PC-9 (cell line): ENCODE measurements around the gene SLC38A8. TPM values are rescaled to one million over a fixed set of nuclear protein-coding genes. Genes with fewer than 3 reads are reported as not detected.

Experiments
- BruUV-seq: library from RNA; stranded (reverse); fragments of 400-500 nt; replicated peaks from 2 replicates; lab custom pipeline; 2021; lab: Mats Ljungman, UMichigan
- CTCF ChIA-PET: fragments of 300-600 bp; sonication (Branson Sonifier 250); formaldehyde crosslinking; loops from one replicate; lab custom pipeline; 2022; ENCODE audit warnings: antibody characterized with exemption; lab: Charles Lee
- POLR2A ChIA-PET: fragments of 300-600 bp; sonication (Branson Sonifier 250); formaldehyde crosslinking; loops from one replicate; lab custom pipeline; 2022; ENCODE audit warnings: antibody characterized with exemption; ENCODE audit not compliant: unreplicated experiment; lab: Charles Lee
- DNase-seq, 2 experiments: peaks; one replicate each; pipeline versions ENCODE4 v3.0.0 to v3.0.0-alpha.2; 2015 to 2022; ENCODE audit warnings: mixed read lengths in 1 of 2
- H2AFZ ChIP-seq: fragments of 200-600 bp; sonication (generic); 2 replicates; pipeline ENCODE4 v1.8.1; 2017; ENCODE audit warnings: antibody characterized with exemption
- H3F3A ChIP-seq: fragments of 200-600 bp; sonication (generic); 2 replicates; pipeline ENCODE4 v1.8.1; 2017; ENCODE audit warnings: antibody characterized with exemption, mild to moderate bottlenecking, low read depth; ENCODE audit not compliant: insufficient read depth
- H3K27ac ChIP-seq: fragments of 200-600 bp; sonication (generic); 2 replicates; pipeline ENCODE4 v1.6.1; 2016; ENCODE audit warnings: mixed run types
- H3K27me3 ChIP-seq: fragments of 200-600 bp; sonication (generic); 2 replicates; pipeline ENCODE4 v1.6.1; 2016; ENCODE audit warnings: low read depth, mixed run types; ENCODE audit not compliant: insufficient read depth
- H3K36me3 ChIP-seq: fragments of 200-600 bp; sonication (generic); 2 replicates; pipeline ENCODE4 v1.6.1; 2016; ENCODE audit warnings: low read depth, mixed run types
- H3K4me1 ChIP-seq: fragments of 200-600 bp; sonication (generic); replicated peaks from 2 replicates; pipeline ENCODE4 v1.6.1; 2016; ENCODE audit warnings: mixed run types; ENCODE audit not compliant: insufficient read depth
- H3K4me2 ChIP-seq: fragments of 200-600 bp; sonication (generic); 2 replicates; pipeline ENCODE4 v1.6.1; 2017; ENCODE audit warnings: mixed run types
- H3K4me3 ChIP-seq: fragments of 200-600 bp; sonication (generic); 2 replicates; pipeline ENCODE4 v1.6.1; 2016; ENCODE audit warnings: mixed run types
- H3K79me2 ChIP-seq: fragments of 200-600 bp; sonication (generic); 2 replicates; pipeline ENCODE4 v1.6.1; 2017; ENCODE audit warnings: low read depth, mixed run types
- H3K9me2 ChIP-seq: fragments of 200-600 bp; sonication (generic); 2 replicates; pipeline ENCODE4 v1.8.1; 2017; ENCODE audit warnings: mild to moderate bottlenecking; ENCODE audit not compliant: insufficient read depth
- H3K9me3 ChIP-seq: fragments of 200-600 bp; sonication (generic); 2 replicates; pipeline ENCODE4 v1.8.1; 2016; ENCODE audit warnings: low read depth; ENCODE audit not compliant: insufficient read depth
- H4K20me1 ChIP-seq: fragments of 200-600 bp; sonication (generic); 2 replicates; pipeline ENCODE4 v1.8.1; 2017; ENCODE audit not compliant: insufficient read depth
- EZH2 ChIP-seq: fragments of 200-600 bp; sonication (generic); IDR thresholded peaks from 2 replicates; pipeline ENCODE4 v1.8.0; 2017; ENCODE audit warnings: antibody characterized with exemption, low read depth
- intact Hi-C: fragments of 100-400 bp; cut with micrococcal nuclease; formaldehyde crosslinking; loops from one replicate; pipeline ENCODE4 v1.10.0; 2022; ENCODE audit not compliant: unreplicated experiment
- total RNA-seq: library from RNA; stranded (reverse); gene quantifications from 2 replicates; pipeline ENCODE4 v1.2.3, GENCODE V29; 2021
- TF ChIP-seq, protein P1 (sequence below): fragments of 200-600 bp; sonication (generic); conservative IDR thresholded peaks from 2 replicates; pipeline ENCODE4 v1.6.1; 2017; ENCODE audit warnings: mixed run types, antibody characterized with exemption, mild to moderate bottlenecking, moderate library complexity

SLC38A8 gene
- total RNA-seq, 1 experiment from 2014 or later, result not detected

GRCh38 chr16:83971165-83972130 lies 71.1 kb downstream of the SLC38A8 start:
- Histone ChIP-seq H3K4me1 (no peaks in the 10 kb centered on the region), H3K4me2 (no peak overlapping the region), H3K4me3 (no peak overlapping the region), H2AFZ (no peak overlapping the region), H3F3A (no peaks in the 10 kb centered on the region), H3K36me3 (no peaks in the 10 kb centered on the region), H3K79me2 (no peaks in the 10 kb centered on the region), H3K9me2 (no peaks in the 10 kb centered on the region), H3K27ac (no peak overlapping the region), H3K9me3 (no peaks in the 10 kb centered on the region), H3K27me3 (no peaks in the 10 kb centered on the region), H4K20me1 (no peaks in the 10 kb centered on the region)
- intact Hi-C loops, result loop anchor here (5.0 kb wide), 1 partner anchor 71 kb away; the partner anchor contains the start of gene SLC38A8
- POLR2A ChIA-PET, result no interaction called here
- CTCF ChIA-PET, result interaction anchor here (0.6 kb wide), 1 partner anchor 88 kb away, joined by 10 read pairs; no protein-coding TSS in a partner anchor
- DNase-seq, result no peak
- no TSS peak for BruUV-seq
- TF ChIP-seq, protein P1, sequence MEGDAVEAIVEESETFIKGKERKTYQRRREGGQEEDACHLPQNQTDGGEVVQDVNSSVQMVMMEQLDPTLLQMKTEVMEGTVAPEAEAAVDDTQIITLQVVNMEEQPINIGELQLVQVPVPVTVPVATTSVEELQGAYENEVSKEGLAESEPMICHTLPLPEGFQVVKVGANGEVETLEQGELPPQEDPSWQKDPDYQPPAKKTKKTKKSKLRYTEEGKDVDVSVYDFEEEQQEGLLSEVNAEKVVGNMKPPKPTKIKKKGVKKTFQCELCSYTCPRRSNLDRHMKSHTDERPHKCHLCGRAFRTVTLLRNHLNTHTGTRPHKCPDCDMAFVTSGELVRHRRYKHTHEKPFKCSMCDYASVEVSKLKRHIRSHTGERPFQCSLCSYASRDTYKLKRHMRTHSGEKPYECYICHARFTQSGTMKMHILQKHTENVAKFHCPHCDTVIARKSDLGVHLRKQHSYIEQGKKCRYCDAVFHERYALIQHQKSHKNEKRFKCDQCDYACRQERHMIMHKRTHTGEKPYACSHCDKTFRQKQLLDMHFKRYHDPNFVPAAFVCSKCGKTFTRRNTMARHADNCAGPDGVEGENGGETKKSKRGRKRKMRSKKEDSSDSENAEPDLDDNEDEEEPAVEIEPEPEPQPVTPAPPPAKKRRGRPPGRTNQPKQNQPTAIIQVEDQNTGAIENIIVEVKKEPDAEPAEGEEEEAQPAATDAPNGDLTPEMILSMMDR, result no peak
- TF ChIP-seq EZH2, result no peak

DNA sequence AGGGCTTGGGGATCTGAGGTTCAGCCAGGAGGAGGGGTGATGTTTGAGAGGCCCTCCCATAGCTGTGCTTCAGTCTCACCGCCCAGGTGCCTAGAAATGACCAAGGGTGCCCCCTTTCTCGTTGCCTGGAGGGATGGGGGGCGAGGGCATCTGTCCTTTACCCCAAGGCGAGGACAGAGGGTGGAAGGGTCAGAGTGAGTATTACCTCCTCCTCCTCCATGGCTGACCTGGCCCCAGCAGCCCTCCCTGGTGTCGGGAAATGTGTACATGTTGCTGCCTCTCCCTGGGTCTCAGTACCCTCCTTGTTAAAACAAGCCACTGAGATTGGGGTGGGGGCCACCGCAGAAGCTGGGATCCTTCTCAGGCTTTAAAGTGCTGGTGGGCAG lies 72.2 kb downstream of the SLC38A8 start:
- ChIA-PET POLR2A (interaction anchor here (0.6 kb wide), 1 partner anchor 44 kb away, joined by 5 read pairs; no protein-coding TSS in a partner anchor), CTCF (no interaction called here)
- intact Hi-C loops, result loop anchor here (5.0 kb wide), 1 partner anchor 72 kb away; the partner anchor contains the start of gene SLC38A8

DNA sequence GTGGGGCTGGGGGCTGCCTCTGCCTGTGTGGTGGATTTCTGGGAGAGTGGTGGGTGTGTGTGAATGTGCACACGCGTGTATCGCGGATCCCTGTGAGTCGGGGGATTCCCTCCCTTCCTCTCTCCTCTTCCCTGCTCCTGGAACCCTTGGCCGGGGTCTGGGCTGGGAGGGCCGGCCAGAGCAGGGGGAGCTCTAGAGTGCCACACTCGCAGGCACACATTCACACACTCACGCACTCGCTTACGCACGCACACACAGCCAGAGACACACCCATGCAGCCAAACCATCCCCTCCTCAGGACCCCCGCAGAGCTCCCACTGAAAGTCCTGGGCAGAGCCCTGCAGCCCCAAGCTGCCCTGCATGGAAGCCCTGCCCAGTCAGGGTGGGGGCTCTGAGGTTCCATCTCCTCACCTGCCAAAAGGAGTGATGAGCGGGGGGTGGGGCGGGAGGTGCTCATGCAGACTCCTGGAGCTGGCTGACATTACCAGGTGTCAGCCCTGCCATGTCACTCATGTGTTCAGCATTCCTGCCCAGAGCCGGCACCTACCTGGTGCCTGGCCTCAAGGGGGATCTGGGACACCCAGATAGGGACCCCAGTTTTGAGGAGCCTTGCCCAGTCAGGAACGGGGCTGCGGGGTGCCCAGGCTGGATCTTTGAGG lies 72.7 kb downstream of the SLC38A8 start:
- no peaks in the 10 kb centered on the region for H3K9me3 ChIP-seq
- H3K36me3 ChIP-seq, result no peaks in the 10 kb centered on the region
- POLR2A ChIA-PET, result interaction anchor here (0.6 kb wide), 1 partner anchor 44 kb away, joined by 5 read pairs; no protein-coding TSS in a partner anchor
- no peaks in the 10 kb centered on the region for H3K79me2 ChIP-seq
- H3K9me2 ChIP-seq, result no peaks in the 10 kb centered on the region
- no peaks in the 10 kb centered on the region for H4K20me1 ChIP-seq
- no peak overlapping the region for H3K4me3 ChIP-seq
- intact Hi-C loops, result loop anchor here (5.0 kb wide), 1 partner anchor 72 kb away; the partner anchor contains the start of gene SLC38A8
- no peak for DNase-seq
- TF ChIP-seq, protein P1, result no peak
- no peak for TF ChIP-seq EZH2
- H3F3A ChIP-seq, result no peaks in the 10 kb centered on the region
- H3K27ac ChIP-seq, result no peak overlapping the region
- no TSS peak for BruUV-seq
- H3K4me1 ChIP-seq, result no peaks in the 10 kb centered on the region
- H2AFZ ChIP-seq, result no peak overlapping the region
- H3K27me3 ChIP-seq, result no peaks in the 10 kb centered on the region
- no peak overlapping the region for H3K4me2 ChIP-seq
- CTCF ChIA-PET, result no interaction called here

More for the DNA sequence above, 72.2 kb downstream of the SLC38A8 start:
- H3F3A ChIP-seq, result no peaks in the 10 kb centered on the region
- no peaks in the 10 kb centered on the region for H3K4me1 ChIP-seq
- H4K20me1 ChIP-seq, result no peaks in the 10 kb centered on the region
- DNase-seq, result no peak
- no peak overlapping the region for H3K4me3 ChIP-seq
- BruUV-seq, result no TSS peak
- H3K27me3 ChIP-seq, result no peaks in the 10 kb centered on the region
- TF ChIP-seq, protein P1, result no peak
- TF ChIP-seq EZH2, result no peak
- H3K79me2 ChIP-seq, result no peaks in the 10 kb centered on the region
- H3K4me2 ChIP-seq, result no peak overlapping the region
- no peak overlapping the region for H3K27ac ChIP-seq
- no peaks in the 10 kb centered on the region for H3K36me3 ChIP-seq
- H2AFZ ChIP-seq, result no peak overlapping the region
- H3K9me2 ChIP-seq, result no peaks in the 10 kb centered on the region
- H3K9me3 ChIP-seq, result no peaks in the 10 kb centered on the region
